Left lung (tissue), 10 donors: Measurements from ENCODE around the gene PRUNE2. TPM values are rescaled to one million over a fixed set of nuclear protein-coding genes. Genes with fewer than 3 reads are reported as not detected.

Experiments used
- ATAC-seq: fragments of 200-7000 bp; cut with Tn5 transposase; one replicate; pipeline ENCODE4 v1.9.1; 2020; ENCODE audit warnings: moderate library complexity
- DNase-seq, 4 donors: peaks; one replicate each; pipeline ENCODE4 v3.0.0-alpha.2; 2013 to 2020
- H3K27ac ChIP-seq, 2 donors: fragments of 200-600 bp; sonication (generic) in 1 of 2; one replicate each; pipeline versions ENCODE4 v1.5.0 to v1.8.0; 2020 to 2021
- H3K27me3 ChIP-seq, 2 donors: fragments of 200-600 bp; sonication (generic) in 1 of 2; one replicate each; pipeline versions ENCODE4 v1.5.0 to v1.8.0; 2020 to 2021
- H3K36me3 ChIP-seq, 2 donors: fragments of 200-600 bp; sonication (generic) in 1 of 2; one replicate each; pipeline versions ENCODE4 v1.5.0 to v1.8.0; 2020 to 2021
- H3K4me1 ChIP-seq, 2 donors: fragments of 200-600 bp; one replicate each; pipeline ENCODE4 v1.8.0; 2021
- H3K4me3 ChIP-seq, 2 donors: fragments of 200-600 bp; sonication (generic) in 1 of 2; one replicate each; pipeline versions ENCODE4 v1.5.0 to v1.8.0; 2020 to 2021; ENCODE audit warnings: mild to moderate bottlenecking in 1 of 2
- H3K9me3 ChIP-seq, 2 donors: fragments of 200-600 bp; sonication (generic) in 1 of 2; one replicate each; pipeline versions ENCODE4 v1.5.0 to v1.8.0; 2020 to 2021
- CTCF ChIP-seq, 2 donors: fragments of 200-600 bp; sonication (generic) in 1 of 2; IDR thresholded peaks; one replicate each; pipeline versions ENCODE4 v1.5.0 to v1.8.0; 2021; ENCODE audit warnings: antibody characterized with exemption in 2 of 2
- intact Hi-C, 2 donors: fragments of 100-400 bp; cut with DNase I; formaldehyde crosslinking; loops; one replicate each; pipeline versions ENCODE4 v1.11.2 to v1.14.2; 2022
- polyA plus RNA-seq, 6 donors: library from polyadenylated mRNA; unstranded; fragments of 120-200 nt; gene quantifications; one replicate each; pipeline ENCODE4 v1.2.1, GENCODE V29; 2013; ENCODE audit not compliant: insufficient read length in 6 of 6
- total RNA-seq, 2 donors: library from RNA; stranded (reverse); fragmentation: NEBNext Ultra II Directional; extraction: Animal tissue kit (Norgen Biotek cat#: 25700); gene quantifications; one replicate each; pipeline ENCODE4 v1.2.1, GENCODE V29; 2021
- donor health status: DM: no; HTN: yes; CAD: no.
- donor health status: DM: no; HTN: no; CAD: no.

The PRUNE2 gene
- total and polyA plus RNA-seq, 8 donors = 2.0 to 17.7 (median 4.1) TPM

- Histone ChIP-seq H3K9me3 (no peaks in the 10 kb centered on the region), H3K27me3 (peaks cover 0 to 8% of the 10 kb centered on the region in 2 donors), H3K36me3 (no peaks in the 10 kb centered on the region), H3K4me3 (no peak overlapping the region), H3K27ac (peak overlapping the region in 1 of 2 donors; percentile 60), H3K4me1 (peaks cover 0 to 35% of the 10 kb centered on the region in 2 donors)
- TF ChIP-seq CTCF (IDR thresholded peaks at IDR 0.05) = no peak
- ATAC-seq (peak; percentile 73), DNase-seq (peak in 1 of 4 donors; percentile 67)
- intact Hi-C loops = no loop called here
Measured at GRCh38 chr9:76576344-76576743, 329.6 kb downstream of the PRUNE2 start.

GRCh38 chr9:76575761-76576160 lies 330.2 kb downstream of the PRUNE2 start:
- ATAC-seq (no peak), DNase-seq (no peak)
- H3K4me1 ChIP-seq = peaks cover 0 to 41% of the 10 kb centered on the region in 2 donors
- peaks cover 0 to 8% of the 10 kb centered on the region in 2 donors for H3K27me3 ChIP-seq
- TF ChIP-seq CTCF (IDR thresholded peaks at IDR 0.05) = no peak
- H3K36me3 ChIP-seq = no peaks in the 10 kb centered on the region
- H3K9me3 ChIP-seq = peaks cover 0 to 2% of the 10 kb centered on the region in 2 donors
- intact Hi-C loops = no loop called here
- peak overlapping the region in 1 of 2 donors; percentile 60 for H3K27ac ChIP-seq
- no peak overlapping the region for H3K4me3 ChIP-seq

GRCh38 chr9:76573905-76574760 lies 331.8 kb downstream of the PRUNE2 start:
- ATAC-seq = no peak
- Histone ChIP-seq H3K36me3 (no peaks in the 10 kb centered on the region), H3K4me3 (no peak overlapping the region), H3K4me1 (peaks cover 0 to 28% of the 10 kb centered on the region in 2 donors), H3K27me3 (peaks cover 0 to 8% of the 10 kb centered on the region in 2 donors), H3K9me3 (peaks cover 0 to 6% of the 10 kb centered on the region in 2 donors), H3K27ac (no peak overlapping the region)
- no peak for TF ChIP-seq CTCF (IDR thresholded peaks at IDR 0.05)
- intact Hi-C loops = no loop called here
- no peak for DNase-seq

- intact Hi-C loops = no loop called here
- TF ChIP-seq CTCF (IDR thresholded peaks at IDR 0.05) = no peak
- H3K27ac ChIP-seq = no peak overlapping the region
- H3K4me1 ChIP-seq = peaks cover 0 to 28% of the 10 kb centered on the region in 2 donors
- ATAC-seq = no peak
- H3K4me3 ChIP-seq = no peak overlapping the region
- no peak for DNase-seq
- H3K9me3 ChIP-seq = peaks cover 0 to 6% of the 10 kb centered on the region in 2 donors
- no peaks in the 10 kb centered on the region for H3K36me3 ChIP-seq
- peaks cover 0 to 8% of the 10 kb centered on the region in 2 donors for H3K27me3 ChIP-seq
Measured at GRCh38 chr9:76573408-76573807, 332.5 kb downstream of the PRUNE2 start.

- DNase-seq = no peak
- no peak for ATAC-seq
- peaks cover 0 to 6% of the 10 kb centered on the region in 2 donors for H3K9me3 ChIP-seq
- intact Hi-C loops = no loop called here
- H3K27me3 ChIP-seq = peaks cover 0 to 8% of the 10 kb centered on the region in 2 donors
- H3K27ac ChIP-seq = peak overlapping the region in 1 of 2 donors; percentile 80
- no peaks in the 10 kb centered on the region for H3K36me3 ChIP-seq
- peak overlapping the region; percentile 34 to 40 for H3K4me3 ChIP-seq
- no peak for TF ChIP-seq CTCF (IDR thresholded peaks at IDR 0.05)
- H3K4me1 ChIP-seq = peaks cover 0 to 28% of the 10 kb centered on the region in 2 donors
Measured at GRCh38 chr9:76572151-76572550, 333.8 kb downstream of the PRUNE2 start.
